ENCODE data around the gene FBN2. TPM values are rescaled to one million over a fixed set of nuclear protein-coding genes. Genes with fewer than 3 reads are reported as not detected.

Gene FBN2
- total RNA-seq, 4 donors from 2014 or later = 0.04 to 0.39 (median 0.15) TPM; not detected in 1

GRCh38 chr5:128532776-128533175, 5.3 kb downstream of the FBN2 start:
- H3K4me3 ChIP-seq (ENCODE audit: low read depth, poor library complexity, severe bottlenecking) = no peak overlapping the region
- intact Hi-C loops (cut with DNase I; ENCODE audit: low total_unique reads) = no loop called here
- DNase-seq (ENCODE audit: low spot score in 2 of 2) = no peak
- TF ChIP-seq, protein P1, sequence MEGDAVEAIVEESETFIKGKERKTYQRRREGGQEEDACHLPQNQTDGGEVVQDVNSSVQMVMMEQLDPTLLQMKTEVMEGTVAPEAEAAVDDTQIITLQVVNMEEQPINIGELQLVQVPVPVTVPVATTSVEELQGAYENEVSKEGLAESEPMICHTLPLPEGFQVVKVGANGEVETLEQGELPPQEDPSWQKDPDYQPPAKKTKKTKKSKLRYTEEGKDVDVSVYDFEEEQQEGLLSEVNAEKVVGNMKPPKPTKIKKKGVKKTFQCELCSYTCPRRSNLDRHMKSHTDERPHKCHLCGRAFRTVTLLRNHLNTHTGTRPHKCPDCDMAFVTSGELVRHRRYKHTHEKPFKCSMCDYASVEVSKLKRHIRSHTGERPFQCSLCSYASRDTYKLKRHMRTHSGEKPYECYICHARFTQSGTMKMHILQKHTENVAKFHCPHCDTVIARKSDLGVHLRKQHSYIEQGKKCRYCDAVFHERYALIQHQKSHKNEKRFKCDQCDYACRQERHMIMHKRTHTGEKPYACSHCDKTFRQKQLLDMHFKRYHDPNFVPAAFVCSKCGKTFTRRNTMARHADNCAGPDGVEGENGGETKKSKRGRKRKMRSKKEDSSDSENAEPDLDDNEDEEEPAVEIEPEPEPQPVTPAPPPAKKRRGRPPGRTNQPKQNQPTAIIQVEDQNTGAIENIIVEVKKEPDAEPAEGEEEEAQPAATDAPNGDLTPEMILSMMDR (IDR thresholded peaks at IDR 0.05) = no peak
- no peak for TF ChIP-seq POLR2A (IDR thresholded peaks at IDR 0.05)
- 63 to 67% methylated on average over 3 of the region's 3 CpGs for WGBS, 2 donors

- WGBS, 2 donors = 75 to 78% methylated on average over 3 of the region's 3 CpGs
- TF ChIP-seq POLR2A (IDR thresholded peaks at IDR 0.05) = no peak
- TF ChIP-seq, protein P1 (IDR thresholded peaks at IDR 0.05) = no peak
- intact Hi-C loops (cut with DNase I; ENCODE audit: low total_unique reads) = no loop called here
- no peak for DNase-seq (ENCODE audit: low spot score in 2 of 2)
- no peak overlapping the region for H3K4me3 ChIP-seq (ENCODE audit: low read depth, poor library complexity, severe bottlenecking)
These were observed 5.9 kb downstream of the FBN2 start for GRCh38 chr5:128532127-128532526.

GRCh38 chr5:128528637-128529255, 9.3 kb downstream of the FBN2 start:
- no peak for DNase-seq (ENCODE audit: low spot score in 2 of 2)
- 83 to 84% methylated on average over 5 of the region's 5 CpGs for WGBS, 2 donors
- H3K4me3 ChIP-seq (ENCODE audit: low read depth, poor library complexity, severe bottlenecking) = no peak overlapping the region
- TF ChIP-seq POLR2A (IDR thresholded peaks at IDR 0.05) = no peak
- TF ChIP-seq, protein P1 (IDR thresholded peaks at IDR 0.05) = no peak
- intact Hi-C loops (cut with DNase I; ENCODE audit: low total_unique reads) = no loop called here

- intact Hi-C loops (cut with DNase I; ENCODE audit: low total_unique reads) = no loop called here
- TF ChIP-seq, protein P1 (IDR thresholded peaks at IDR 0.05) = no peak
- TF ChIP-seq POLR2A (IDR thresholded peaks at IDR 0.05) = no peak
- WGBS, 2 donors = 76 to 80% methylated on average over 2 of the region's 2 CpGs
- no peak for DNase-seq (ENCODE audit: low spot score in 2 of 2)
- no peak overlapping the region for H3K4me3 ChIP-seq (ENCODE audit: low read depth, poor library complexity, severe bottlenecking)
These were observed 9.9 kb downstream of the FBN2 start for GRCh38 chr5:128528126-128528525.

GRCh38 chr5:128527077-128527476, 11.0 kb downstream of the FBN2 start:
- TF ChIP-seq, protein P1 (IDR thresholded peaks at IDR 0.05) = no peak
- TF ChIP-seq POLR2A (IDR thresholded peaks at IDR 0.05) = no peak

DNA sequence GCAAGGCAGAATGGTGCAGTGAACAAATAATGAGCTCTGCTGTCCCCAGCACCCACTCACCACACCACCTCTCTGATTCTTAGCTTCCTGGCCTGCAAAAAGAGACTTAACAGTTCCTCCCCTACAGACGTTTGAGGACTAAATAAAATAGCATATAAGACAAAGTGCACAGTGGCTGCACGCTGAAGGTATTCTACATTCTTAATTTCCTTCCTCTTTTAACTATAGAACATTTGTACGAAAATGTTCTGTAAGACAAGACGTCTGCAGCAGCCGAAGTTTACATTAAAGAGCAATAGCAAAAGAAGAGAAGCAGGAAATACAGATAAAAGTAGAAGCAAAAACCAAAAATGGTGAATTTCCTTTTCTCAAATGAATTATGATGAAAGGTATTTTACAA, 15.7 kb downstream of the FBN2 start:
- TF ChIP-seq, protein P1 (IDR thresholded peaks at IDR 0.05) = no peak
- TF ChIP-seq POLR2A (IDR thresholded peaks at IDR 0.05) = no peak
- intact Hi-C loops (cut with DNase I; ENCODE audit: low total_unique reads) = no loop called here

More at GRCh38 chr5:128527077-128527476, 11.0 kb downstream of the FBN2 start:
- no peak for DNase-seq (ENCODE audit: low spot score in 2 of 2)
- H3K4me3 ChIP-seq (ENCODE audit: low read depth, poor library complexity, severe bottlenecking) = no peak overlapping the region
- intact Hi-C loops (cut with DNase I; ENCODE audit: low total_unique reads) = no loop called here

More for the DNA sequence above, 15.7 kb downstream of the FBN2 start:
- DNase-seq (ENCODE audit: low spot score in 2 of 2) = no peak
- H3K4me3 ChIP-seq (ENCODE audit: low read depth, poor library complexity, severe bottlenecking) = no peak overlapping the region
- 56 to 68% methylated on average over 5 of the region's 5 CpGs for WGBS, 2 donors

Measured in lower leg skin (tissue), 4 donors.